Choroid plexus epithelial cell (primary cell): ENCODE data around the gene INTS11.

Experiments
- DNase-seq: peaks from one replicate; pipeline ENCODE4 v3.0.0-alpha.2; 2010; ENCODE audit warnings: low read depth
- H3K4me3 ChIP-seq: 2 replicates; pipeline ENCODE4 v1.5.1; 2011; ENCODE audit warnings: low read depth, mild to moderate bottlenecking, control low read depth, low read length, moderate library complexity
- TF ChIP-seq, protein P1 (sequence below): conservative IDR thresholded peaks from 2 replicates; pipeline ENCODE4 v1.5.1; 2011; ENCODE audit warnings: low read depth, mild to moderate bottlenecking, control low read depth, inconsistent platforms, low read length, moderate library complexity

Gene INTS11

DNA sequence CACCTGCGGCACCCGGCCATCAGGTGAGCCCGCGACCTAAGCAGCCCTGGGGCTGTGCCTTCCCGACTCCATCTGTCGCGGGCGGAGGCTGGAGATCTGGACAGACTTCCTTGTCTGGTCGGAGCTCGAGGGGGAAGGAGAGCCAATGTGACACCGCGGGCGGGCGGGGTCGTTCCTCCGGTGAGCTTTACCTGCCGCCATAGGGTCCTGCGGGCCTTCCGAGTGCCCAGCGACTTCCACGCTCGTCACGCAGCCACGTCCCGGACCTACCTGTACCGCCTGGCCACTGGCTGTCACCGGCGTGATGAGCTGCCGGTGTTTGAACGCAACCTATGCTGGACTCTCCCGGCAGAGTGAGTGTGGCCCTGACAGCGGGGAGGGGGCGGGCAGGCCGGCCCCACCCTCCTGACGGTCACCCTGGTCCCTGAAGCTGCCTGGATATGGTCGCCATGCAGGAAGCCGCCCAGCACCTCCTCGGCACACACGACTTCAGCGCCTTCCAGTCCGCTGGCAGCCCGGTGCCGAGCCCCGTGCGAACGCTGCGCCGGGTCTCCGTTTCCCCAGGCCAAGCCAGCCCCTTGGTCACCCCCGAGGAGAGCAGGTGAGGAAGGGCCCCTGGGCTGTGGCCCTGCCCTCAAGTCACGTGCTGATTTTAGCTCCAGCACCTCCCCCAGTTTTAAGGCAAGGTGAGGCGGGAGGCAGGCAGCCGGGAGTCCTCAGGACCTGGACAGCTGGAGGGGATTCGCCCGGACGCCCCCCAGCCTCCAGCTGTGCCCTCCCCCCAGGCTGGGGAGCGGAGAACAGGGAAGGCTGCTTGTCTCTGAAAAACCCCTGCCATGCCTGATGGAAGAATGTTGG, 15.0 kb downstream of the INTS11 start:
- DNase-seq, result no peak
- H3K4me3 ChIP-seq, result peak overlapping the region; percentile 84
- TF ChIP-seq, protein P1, sequence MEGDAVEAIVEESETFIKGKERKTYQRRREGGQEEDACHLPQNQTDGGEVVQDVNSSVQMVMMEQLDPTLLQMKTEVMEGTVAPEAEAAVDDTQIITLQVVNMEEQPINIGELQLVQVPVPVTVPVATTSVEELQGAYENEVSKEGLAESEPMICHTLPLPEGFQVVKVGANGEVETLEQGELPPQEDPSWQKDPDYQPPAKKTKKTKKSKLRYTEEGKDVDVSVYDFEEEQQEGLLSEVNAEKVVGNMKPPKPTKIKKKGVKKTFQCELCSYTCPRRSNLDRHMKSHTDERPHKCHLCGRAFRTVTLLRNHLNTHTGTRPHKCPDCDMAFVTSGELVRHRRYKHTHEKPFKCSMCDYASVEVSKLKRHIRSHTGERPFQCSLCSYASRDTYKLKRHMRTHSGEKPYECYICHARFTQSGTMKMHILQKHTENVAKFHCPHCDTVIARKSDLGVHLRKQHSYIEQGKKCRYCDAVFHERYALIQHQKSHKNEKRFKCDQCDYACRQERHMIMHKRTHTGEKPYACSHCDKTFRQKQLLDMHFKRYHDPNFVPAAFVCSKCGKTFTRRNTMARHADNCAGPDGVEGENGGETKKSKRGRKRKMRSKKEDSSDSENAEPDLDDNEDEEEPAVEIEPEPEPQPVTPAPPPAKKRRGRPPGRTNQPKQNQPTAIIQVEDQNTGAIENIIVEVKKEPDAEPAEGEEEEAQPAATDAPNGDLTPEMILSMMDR, result no peak

DNA sequence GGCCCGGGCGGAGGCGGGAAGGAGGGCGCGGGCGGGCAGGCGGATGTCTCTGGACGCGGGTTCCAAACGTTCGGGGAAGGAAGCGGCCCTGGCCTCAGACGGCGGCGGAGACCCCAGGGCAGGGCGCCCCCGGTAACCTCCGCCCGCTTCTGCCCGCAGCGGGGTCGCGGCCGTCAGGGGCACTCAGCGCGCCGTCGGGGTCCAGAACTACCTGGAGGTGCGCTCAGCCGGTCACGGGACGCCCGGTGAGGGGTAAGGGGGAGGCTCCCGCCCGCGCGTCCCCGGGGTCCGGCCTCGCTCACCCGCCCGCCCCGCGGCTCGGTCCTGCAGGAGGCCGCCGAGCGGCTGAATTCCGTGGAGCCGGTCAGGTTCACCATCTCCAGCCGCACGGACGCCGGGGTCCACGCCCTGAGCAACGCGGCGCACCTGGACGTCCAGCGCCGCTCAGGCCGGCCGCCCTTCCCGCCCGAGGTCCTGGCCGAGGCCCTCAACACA, 15.7 kb downstream of the INTS11 start:
- no peak for DNase-seq
- peak overlapping the region; percentile 84 for H3K4me3 ChIP-seq
- TF ChIP-seq, protein P1, result no peak

DNA sequence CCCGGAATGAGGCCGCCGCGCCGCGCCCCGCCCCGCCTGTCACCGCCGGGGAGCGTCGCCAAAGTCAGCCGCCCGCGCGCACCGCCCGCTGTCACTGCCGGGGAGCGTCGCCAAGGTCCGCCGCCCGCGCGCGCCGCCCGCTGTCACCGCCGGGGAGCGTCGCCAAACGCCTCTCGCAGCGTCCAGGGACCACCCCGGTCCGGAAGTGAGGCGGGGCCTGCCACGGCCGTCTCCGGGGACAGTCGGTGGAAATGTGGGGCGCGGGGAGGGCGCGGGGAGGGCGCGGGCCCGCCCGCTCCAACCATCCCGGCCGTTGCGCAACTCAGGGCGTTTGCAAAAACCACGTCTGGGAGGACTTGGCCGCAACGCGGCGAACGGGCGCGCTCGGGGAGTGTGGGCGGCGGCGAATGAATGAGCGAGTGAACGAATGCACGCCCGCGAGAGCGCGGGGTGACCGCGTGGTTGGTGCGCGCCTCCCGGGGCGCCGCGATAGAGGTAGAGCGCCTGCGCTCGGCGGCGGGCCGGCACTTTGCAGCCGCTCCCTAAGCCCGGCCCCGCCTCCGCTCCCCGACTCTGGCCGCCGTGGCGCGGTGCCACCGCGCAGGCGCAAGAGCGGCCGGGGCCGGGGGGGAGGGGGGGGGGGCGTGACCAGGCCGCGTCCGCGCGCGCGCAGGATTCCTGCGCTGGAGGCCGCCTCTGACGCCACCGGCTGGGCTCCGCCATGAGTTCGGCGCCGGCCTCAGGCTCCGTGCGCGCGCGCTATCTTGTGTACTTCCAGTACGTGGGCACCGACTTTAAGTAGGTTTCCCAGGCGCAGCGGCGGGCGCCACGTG, 16.3 kb downstream of the INTS11 start, which contains the start of the genes ACAP3 and PUSL1:
ACAP3 (minus strand) TSS at position 8 of the 833 bp plus-strand sequence. CDS start 115 bp downstream, outside the sequence.
PUSL1 (plus strand) TSS at position 675 of the 833 bp plus-strand sequence; CDS start at position 722, 47 bp downstream.
- peak within 1 kb of the TSS; percentile 84 for H3K4me3 ChIP-seq

DNA sequence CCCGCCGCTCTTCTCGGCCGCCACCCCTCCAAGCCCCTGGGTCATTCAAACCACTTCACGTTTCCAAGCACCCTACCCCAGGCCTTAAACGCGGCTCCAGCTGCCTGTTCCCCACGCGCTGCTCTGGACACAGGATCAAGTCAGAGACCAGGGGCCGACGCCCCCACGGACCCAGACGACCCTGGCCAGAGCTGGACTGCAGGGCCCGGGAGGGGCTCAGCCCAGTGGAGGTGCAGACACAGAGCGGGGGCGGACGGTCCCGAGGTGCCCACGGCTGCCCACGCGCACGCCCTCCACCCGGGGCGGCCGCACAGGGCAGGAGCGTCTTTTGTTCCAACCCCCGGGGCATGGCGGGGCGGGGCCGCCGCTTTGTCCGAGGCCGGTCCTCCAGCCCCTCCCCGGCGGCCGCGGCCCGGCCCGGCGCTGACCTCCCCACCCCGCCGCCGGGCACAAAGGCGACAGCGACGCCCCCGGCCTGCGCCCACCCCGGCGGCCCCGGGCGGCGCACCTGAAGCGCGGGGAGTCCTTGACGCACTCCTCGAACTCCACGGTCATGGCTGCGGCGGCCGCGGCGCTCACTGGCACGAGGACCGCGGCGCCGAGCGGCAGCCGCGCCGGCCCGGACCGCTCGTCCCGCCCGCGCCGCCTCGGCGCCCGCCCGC, 17.1 kb downstream of the INTS11 start:
- no peak for DNase-seq
- TF ChIP-seq, protein P1, result no peak
- H3K4me3 ChIP-seq, result peak overlapping the region; percentile 71

More for the DNA sequence above, 16.3 kb downstream of the INTS11 start, which contains the start of the genes ACAP3 and PUSL1:
- TF ChIP-seq, protein P1, result no peak
- peak; percentile 95 for DNase-seq

DNA sequence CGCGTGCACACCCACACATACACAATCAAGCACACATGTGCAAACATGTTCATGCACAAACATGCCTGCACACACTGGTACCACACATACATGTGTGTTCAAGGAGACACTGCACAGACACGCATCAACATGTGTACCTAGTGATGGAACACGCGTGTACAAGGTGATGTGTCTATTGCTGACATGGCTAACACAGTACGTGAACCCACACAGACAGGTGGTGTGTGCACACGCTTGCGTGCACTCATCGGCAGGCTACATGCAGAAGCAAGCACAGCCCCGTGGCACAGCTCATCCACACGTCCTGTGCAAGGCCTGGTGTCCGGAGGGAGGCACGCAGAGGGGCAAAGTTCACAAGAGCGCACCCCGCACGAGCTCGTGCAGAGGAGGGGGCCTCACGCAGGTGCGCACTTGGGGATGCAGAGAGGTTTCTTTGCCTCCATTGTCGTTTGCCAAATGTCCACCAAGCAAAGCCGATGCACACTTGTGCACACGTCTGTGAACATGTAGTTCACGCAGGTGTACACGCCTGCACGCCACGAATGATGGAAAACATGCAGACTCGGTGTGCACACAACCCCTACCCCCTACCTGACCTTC, 17.7 kb downstream of the INTS11 start:
- peak overlapping the region; percentile 71 for H3K4me3 ChIP-seq
- DNase-seq, result no peak
- TF ChIP-seq, protein P1, result no peak

DNA sequence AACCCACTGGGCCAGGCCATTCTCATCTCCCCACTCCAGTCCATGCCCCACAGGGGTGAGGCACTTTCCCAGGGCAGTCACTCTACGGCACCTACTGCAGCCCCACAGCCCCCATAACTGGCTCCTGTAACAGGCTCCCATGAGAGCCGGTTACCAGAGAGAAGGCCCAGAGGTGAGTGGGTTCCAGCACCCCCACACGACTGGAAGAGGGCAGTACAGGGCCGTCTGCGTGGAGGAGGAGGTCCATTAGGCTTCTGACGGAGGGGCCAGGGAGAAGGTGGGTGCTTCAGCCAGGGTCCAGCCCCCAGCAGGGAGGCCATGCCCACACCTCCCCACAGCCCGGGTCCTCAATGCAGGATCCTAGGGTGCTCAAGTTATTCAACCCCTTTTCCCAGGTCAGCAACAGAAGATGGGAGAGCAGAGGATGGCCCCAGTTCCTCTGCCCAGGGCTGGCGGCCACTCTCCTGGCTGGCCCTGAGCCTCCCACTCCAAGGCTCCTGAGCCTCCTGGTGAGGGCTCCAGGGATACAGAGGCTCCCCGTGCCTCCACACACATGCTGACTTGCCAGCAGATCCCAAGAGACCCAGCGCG, 18.3 kb downstream of the INTS11 start:
- TF ChIP-seq, protein P1, result peak; percentile 28
- DNase-seq, result no peak
- peak overlapping the region; percentile 71 for H3K4me3 ChIP-seq
